ENCODE data around the gene FOXP1. TPM values are rescaled to one million over a fixed set of nuclear protein-coding genes. Genes with fewer than 3 reads are reported as not detected.

FOXP1 gene
- total and polyA plus RNA-seq, 2 of the 13 experiments (the other 11 are each of a cell fraction or from before 2014, with no cell fraction given): 40.4 to 59.0 TPM

- TF ChIP-seq, protein P1, sequence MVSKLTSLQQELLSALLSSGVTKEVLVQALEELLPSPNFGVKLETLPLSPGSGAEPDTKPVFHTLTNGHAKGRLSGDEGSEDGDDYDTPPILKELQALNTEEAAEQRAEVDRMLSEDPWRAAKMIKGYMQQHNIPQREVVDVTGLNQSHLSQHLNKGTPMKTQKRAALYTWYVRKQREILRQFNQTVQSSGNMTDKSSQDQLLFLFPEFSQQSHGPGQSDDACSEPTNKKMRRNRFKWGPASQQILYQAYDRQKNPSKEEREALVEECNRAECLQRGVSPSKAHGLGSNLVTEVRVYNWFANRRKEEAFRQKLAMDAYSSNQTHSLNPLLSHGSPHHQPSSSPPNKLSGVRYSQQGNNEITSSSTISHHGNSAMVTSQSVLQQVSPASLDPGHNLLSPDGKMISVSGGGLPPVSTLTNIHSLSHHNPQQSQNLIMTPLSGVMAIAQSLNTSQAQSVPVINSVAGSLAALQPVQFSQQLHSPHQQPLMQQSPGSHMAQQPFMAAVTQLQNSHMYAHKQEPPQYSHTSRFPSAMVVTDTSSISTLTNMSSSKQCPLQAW (CRISPR knock-in tag; IDR thresholded peaks at IDR 0.05): peak; percentile 44; the same call in 1 of the 2 replicates
- TF ChIP-seq, protein P2, sequence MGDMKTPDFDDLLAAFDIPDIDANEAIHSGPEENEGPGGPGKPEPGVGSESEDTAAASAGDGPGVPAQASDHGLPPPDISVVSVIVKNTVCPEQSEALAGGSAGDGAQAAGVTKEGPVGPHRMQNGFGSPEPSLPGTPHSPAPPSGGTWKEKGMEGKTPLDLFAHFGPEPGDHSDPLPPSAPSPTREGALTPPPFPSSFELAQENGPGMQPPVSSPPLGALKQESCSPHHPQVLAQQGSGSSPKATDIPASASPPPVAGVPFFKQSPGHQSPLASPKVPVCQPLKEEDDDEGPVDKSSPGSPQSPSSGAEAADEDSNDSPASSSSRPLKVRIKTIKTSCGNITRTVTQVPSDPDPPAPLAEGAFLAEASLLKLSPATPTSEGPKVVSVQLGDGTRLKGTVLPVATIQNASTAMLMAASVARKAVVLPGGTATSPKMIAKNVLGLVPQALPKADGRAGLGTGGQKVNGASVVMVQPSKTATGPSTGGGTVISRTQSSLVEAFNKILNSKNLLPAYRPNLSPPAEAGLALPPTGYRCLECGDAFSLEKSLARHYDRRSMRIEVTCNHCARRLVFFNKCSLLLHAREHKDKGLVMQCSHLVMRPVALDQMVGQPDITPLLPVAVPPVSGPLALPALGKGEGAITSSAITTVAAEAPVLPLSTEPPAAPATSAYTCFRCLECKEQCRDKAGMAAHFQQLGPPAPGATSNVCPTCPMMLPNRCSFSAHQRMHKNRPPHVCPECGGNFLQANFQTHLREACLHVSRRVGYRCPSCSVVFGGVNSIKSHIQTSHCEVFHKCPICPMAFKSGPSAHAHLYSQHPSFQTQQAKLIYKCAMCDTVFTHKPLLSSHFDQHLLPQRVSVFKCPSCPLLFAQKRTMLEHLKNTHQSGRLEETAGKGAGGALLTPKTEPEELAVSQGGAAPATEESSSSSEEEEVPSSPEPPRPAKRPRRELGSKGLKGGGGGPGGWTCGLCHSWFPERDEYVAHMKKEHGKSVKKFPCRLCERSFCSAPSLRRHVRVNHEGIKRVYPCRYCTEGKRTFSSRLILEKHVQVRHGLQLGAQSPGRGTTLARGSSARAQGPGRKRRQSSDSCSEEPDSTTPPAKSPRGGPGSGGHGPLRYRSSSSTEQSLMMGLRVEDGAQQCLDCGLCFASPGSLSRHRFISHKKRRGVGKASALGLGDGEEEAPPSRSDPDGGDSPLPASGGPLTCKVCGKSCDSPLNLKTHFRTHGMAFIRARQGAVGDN (CRISPR knock-in tag; IDR thresholded peaks at IDR 0.05): no peak
- TF ChIP-seq ZNF121 (CRISPR knock-in tag; IDR thresholded peaks at IDR 0.05) (peak; percentile 46; the same call in 1 of the 2 replicates), TCF12 (IDR thresholded peaks at IDR 0.05) (no peak), TCF12 (CRISPR knock-in tag; IDR thresholded peaks at IDR 0.05) (no peak), RARA (CRISPR knock-in tag; IDR thresholded peaks at IDR 0.05) (peak; percentile 81), ZBTB37 (CRISPR knock-in tag; IDR thresholded peaks at IDR 0.05) (no peak), ZFP62 (CRISPR knock-in tag; IDR thresholded peaks at IDR 0.05) (no peak), KLF12 (CRISPR knock-in tag; IDR thresholded peaks at IDR 0.05; ENCODE audit: borderline replicate concordance) (no peak), ZFYVE20 (CRISPR knock-in tag; IDR thresholded peaks at IDR 0.05; ENCODE audit: borderline replicate concordance, low read depth) (no peak), ZNF264 (CRISPR knock-in tag; IDR thresholded peaks at IDR 0.05) (0 out of 2 replicates have a peak, but pooled peaks have one; percentile 35), ELF1 (CRISPR knock-in tag; IDR thresholded peaks at IDR 0.05) (no peak), NR2C2 (CRISPR knock-in tag; IDR thresholded peaks at IDR 0.05; ENCODE audit: borderline replicate concordance) (no peak), NONO (IDR thresholded peaks at IDR 0.05) (no peak), NONO (CRISPR knock-in tag; conservative IDR thresholded peaks at IDR 0.05) (no peak), PHF8 (CRISPR knock-in tag; IDR thresholded peaks at IDR 0.05) (0 out of 2 replicates have a peak, but pooled peaks have one; percentile 25), ZNF558 (CRISPR knock-in tag; IDR thresholded peaks at IDR 0.05; ENCODE audit: borderline replicate concordance) (no peak), NR3C1 (CRISPR knock-in tag; IDR thresholded peaks at IDR 0.05) (no peak), PHF20 (CRISPR knock-in tag; IDR thresholded peaks at IDR 0.05) (no peak), ZNF460 (CRISPR knock-in tag; IDR thresholded peaks at IDR 0.05; ENCODE audit: borderline replicate concordance) (no peak)
- TF ChIP-seq, protein P3, sequence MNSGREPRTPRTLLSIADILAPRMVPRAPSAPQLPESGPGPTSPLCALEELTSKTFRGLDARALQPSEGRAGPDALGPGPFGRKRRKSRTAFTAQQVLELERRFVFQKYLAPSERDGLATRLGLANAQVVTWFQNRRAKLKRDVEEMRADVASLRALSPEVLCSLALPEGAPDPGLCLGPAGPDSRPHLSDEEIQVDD (CRISPR knock-in tag; IDR thresholded peaks at IDR 0.05; ENCODE audit: borderline replicate concordance): no peak
- TF ChIP-seq, protein P4, sequence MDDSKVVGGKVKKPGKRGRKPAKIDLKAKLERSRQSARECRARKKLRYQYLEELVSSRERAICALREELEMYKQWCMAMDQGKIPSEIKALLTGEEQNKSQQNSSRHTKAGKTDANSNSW (CRISPR knock-in tag; IDR thresholded peaks at IDR 0.05; ENCODE audit: borderline replicate concordance): no peak
Observed at GRCh38 chr3:71262364-71263265, 320.9 kb downstream of the FOXP1 start (continued).
